Thymus (tissue), 11 donors: ENCODE results near the gene TMEM123. TPM values are rescaled to one million over a fixed set of nuclear protein-coding genes. Genes with fewer than 3 reads are reported as not detected.

ENCODE experiments used
- DNase-seq, 9 donors: peaks; one replicate each; pipeline ENCODE4 v3.0.0-alpha.2; 2013; ENCODE audit warnings: low spot score in 9 of 9, low read depth in 6 of 9, missing footprints in 1 of 9
- H3K27ac ChIP-seq, 2 donors: one replicate each; pipeline ENCODE4 v1.5.1; 2013; ENCODE audit warnings: control low read depth in 1 of 2, low read depth in 1 of 2, low read length in 1 of 2, mild to moderate bottlenecking in 1 of 2, moderate library complexity in 1 of 2
- H3K27me3 ChIP-seq, 2 donors: one replicate each; pipeline ENCODE4 v1.5.1; 2013; ENCODE audit warnings: low read length in 1 of 2; ENCODE audit not compliant: control insufficient read depth in 2 of 2, insufficient read depth in 1 of 2
- H3K36me3 ChIP-seq, 2 donors: one replicate each; pipeline ENCODE4 v1.5.1; 2013; ENCODE audit warnings: low read length in 1 of 2, mild to moderate bottlenecking in 1 of 2, moderate library complexity in 1 of 2; ENCODE audit not compliant: control insufficient read depth in 2 of 2, insufficient read depth in 2 of 2
- H3K4me1 ChIP-seq, 2 donors: one replicate each; pipeline ENCODE4 v1.5.1; 2013; ENCODE audit warnings: low read length in 2 of 2; ENCODE audit not compliant: control insufficient read depth in 2 of 2, insufficient read depth in 2 of 2
- H3K4me3 ChIP-seq, 2 donors: one replicate each; pipeline ENCODE4 v1.5.1; 2013; ENCODE audit warnings: low read length in 2 of 2, control low read depth in 1 of 2, mild to moderate bottlenecking in 1 of 2
- H3K9me3 ChIP-seq, 2 donors: one replicate each; pipeline ENCODE4 v1.5.1; 2013; ENCODE audit warnings: low read length in 1 of 2, mild to moderate bottlenecking in 1 of 2; ENCODE audit not compliant: control insufficient read depth in 2 of 2, insufficient read depth in 1 of 2
- WGBS: extraction: QIAGEN DNeasy Blood & Tissue Kit; methylation state at CpG from one replicate; pipeline ENCODE4 v1.1.7; 2013; 5-methylcytosine and 5-hydroxymethylcytosine counted together
- polyA plus RNA-seq: library from polyadenylated mRNA; stranded (reverse); fragments of 200-250 nt; gene quantifications from one replicate; pipeline ENCODE4 v1.2.3, GENCODE V29; 2013
- total RNA-seq: library from RNA; stranded (reverse); fragments of 120-200 nt; gene quantifications from one replicate; pipeline ENCODE4 v1.2.4, GENCODE V29; 2013
- donor health status: healthy.

Gene TMEM123
- total and polyA plus RNA-seq, 2 donors: 174 to 282 TPM

GRCh38 chr11:102427068-102427467, 25.5 kb downstream of the TMEM123 start:
- H3K4me1 ChIP-seq: peaks cover 20 to 28% of the 10 kb centered on the region in 2 donors
- H3K9me3 ChIP-seq: no peaks in the 10 kb centered on the region
- H3K4me3 ChIP-seq: no peak overlapping the region
- WGBS: 0% methylated on average over 1 of the region's 1 CpG
- peaks cover 4 to 13% of the 10 kb centered on the region in 2 donors for H3K36me3 ChIP-seq
- no peak overlapping the region for H3K27ac ChIP-seq
- no peaks in the 10 kb centered on the region for H3K27me3 ChIP-seq
- no peak for DNase-seq

- no peaks in the 10 kb centered on the region for H3K27me3 ChIP-seq
- no peak overlapping the region for H3K4me3 ChIP-seq
- no peak for DNase-seq
- H3K4me1 ChIP-seq: peaks cover 23 to 33% of the 10 kb centered on the region in 2 donors
- no peaks in the 10 kb centered on the region for H3K9me3 ChIP-seq
- no peak overlapping the region for H3K27ac ChIP-seq
- peaks cover 4 to 13% of the 10 kb centered on the region in 2 donors for H3K36me3 ChIP-seq
Observed at GRCh38 chr11:102426570-102426969, 26.0 kb downstream of the TMEM123 start.

GRCh38 chr11:102426000-102426399, 26.6 kb downstream of the TMEM123 start:
- Histone ChIP-seq H3K27me3 (no peaks in the 10 kb centered on the region), H3K36me3 (peaks cover 4 to 13% of the 10 kb centered on the region in 2 donors), H3K9me3 (no peaks in the 10 kb centered on the region), H3K4me3 (no peak overlapping the region), H3K4me1 (peaks cover 23 to 36% of the 10 kb centered on the region in 2 donors), H3K27ac (no peak overlapping the region)
- DNase-seq: no peak
- 96% methylated on average over 2 of the region's 2 CpGs for WGBS

GRCh38 chr11:102423936-102424335, 28.6 kb downstream of the TMEM123 start:
- Histone ChIP-seq H3K4me1 (peaks cover 16 to 35% of the 10 kb centered on the region in 2 donors), H3K27me3 (no peaks in the 10 kb centered on the region), H3K9me3 (no peaks in the 10 kb centered on the region), H3K36me3 (peaks cover 12 to 23% of the 10 kb centered on the region in 2 donors), H3K27ac (no peak overlapping the region), H3K4me3 (no peak overlapping the region)
- 76% methylated on average over 1 of the region's 1 CpG for WGBS
- no peak for DNase-seq

GRCh38 chr11:102422817-102423712, 29.5 kb downstream of the TMEM123 start:
- no peak overlapping the region for H3K4me3 ChIP-seq
- peaks cover 16 to 35% of the 10 kb centered on the region in 2 donors for H3K4me1 ChIP-seq
- peak in 1 of 9 donors; percentile 46 for DNase-seq
- H3K27me3 ChIP-seq: no peaks in the 10 kb centered on the region
- H3K36me3 ChIP-seq: peaks cover 10 to 19% of the 10 kb centered on the region in 2 donors
- WGBS: 51% methylated on average over 4 of the region's 4 CpGs
- peak overlapping the region in 1 of 2 donors; percentile 22 for H3K27ac ChIP-seq
- no peaks in the 10 kb centered on the region for H3K9me3 ChIP-seq

- no peaks in the 10 kb centered on the region for H3K27me3 ChIP-seq
- no peaks in the 10 kb centered on the region for H3K9me3 ChIP-seq
- DNase-seq: peak; percentile 18 to 81 (median 41)
- WGBS: 5% methylated on average over 3 of the region's 3 CpGs
- H3K36me3 ChIP-seq: peaks cover 10 to 17% of the 10 kb centered on the region in 2 donors
- peak overlapping the region in 1 of 2 donors; percentile 61 for H3K27ac ChIP-seq
- peaks cover 16 to 35% of the 10 kb centered on the region in 2 donors for H3K4me1 ChIP-seq
- no peak overlapping the region for H3K4me3 ChIP-seq
Observed at GRCh38 chr11:102421261-102421660, 31.3 kb downstream of the TMEM123 start.

- no peaks in the 10 kb centered on the region for H3K9me3 ChIP-seq
- H3K27ac ChIP-seq: peak overlapping the region in 1 of 2 donors; percentile 61
- peaks cover 10 to 15% of the 10 kb centered on the region in 2 donors for H3K36me3 ChIP-seq
- WGBS: 95% methylated on average over 2 of the region's 2 CpGs
- H3K4me1 ChIP-seq: peaks cover 16 to 35% of the 10 kb centered on the region in 2 donors
- no peak for DNase-seq
- no peak overlapping the region for H3K4me3 ChIP-seq
- H3K27me3 ChIP-seq: no peaks in the 10 kb centered on the region
Observed at GRCh38 chr11:102420547-102420946, 32.0 kb downstream of the TMEM123 start.

- no peak for DNase-seq
- H3K9me3 ChIP-seq: no peaks in the 10 kb centered on the region
- WGBS: 94% methylated on average over 3 of the region's 3 CpGs
- no peak overlapping the region for H3K4me3 ChIP-seq
- peaks cover 10 to 15% of the 10 kb centered on the region in 2 donors for H3K36me3 ChIP-seq
- no peaks in the 10 kb centered on the region for H3K27me3 ChIP-seq
- no peak overlapping the region for H3K27ac ChIP-seq
- peaks cover 18 to 30% of the 10 kb centered on the region in 2 donors for H3K4me1 ChIP-seq
Observed at GRCh38 chr11:102419181-102419580, 33.4 kb downstream of the TMEM123 start.

GRCh38 chr11:102416976-102417375, 35.6 kb downstream of the TMEM123 start:
- Histone ChIP-seq H3K27me3 (no peaks in the 10 kb centered on the region), H3K4me1 (peaks cover 20 to 25% of the 10 kb centered on the region in 2 donors), H3K27ac (no peak overlapping the region), H3K36me3 (peaks cover 10 to 15% of the 10 kb centered on the region in 2 donors), H3K4me3 (no peak overlapping the region), H3K9me3 (peaks cover 0 to 3% of the 10 kb centered on the region in 2 donors)
- DNase-seq: no peak
- WGBS: 96% methylated on average over 2 of the region's 2 CpGs
